AG08395 (cell line): Measurements from ENCODE around the gene WDR37.
"Not testable (repeated sequence)": the region's sequence is repeated elsewhere in the genome, so short reads cannot be mapped to it uniquely, and the experiment has no call there.

Experiments
- DNase-seq: peaks from one replicate; pipeline ENCODE4 v3.0.0; 2012; ENCODE audit warnings: mixed read lengths, low spot score

WDR37 gene

GRCh38 chr10:1153251-1153763 is 97.1 kb downstream of the WDR37 start:
- DNase-seq: no peak

GRCh38 chr10:1153805-1154351 is 97.7 kb downstream of the WDR37 start:
- no peak for DNase-seq

GRCh38 chr10:1154531-1155295 is 98.5 kb downstream of the WDR37 start:
- no peak for DNase-seq

- DNase-seq: no peak
Measured at GRCh38 chr10:1155791-1156615, 99.8 kb downstream of the WDR37 start.

- no peak for DNase-seq
Measured at GRCh38 chr10:1156616-1156886, 100.4 kb downstream of the WDR37 start.

- DNase-seq: no peak
Measured at GRCh38 chr10:1156921-1157614, 100.9 kb downstream of the WDR37 start.

GRCh38 chr10:1157615-1157933 is 101.4 kb downstream of the WDR37 start:
- no peak for DNase-seq

GRCh38 chr10:1158066-1158465 is 101.9 kb downstream of the WDR37 start:
- DNase-seq: no peak

GRCh38 chr10:1158536-1158935 is 102.4 kb downstream of the WDR37 start:
- not testable (repeated sequence) for DNase-seq

GRCh38 chr10:1159131-1160061 is 103.2 kb downstream of the WDR37 start:
- DNase-seq: no peak

- no peak for DNase-seq
Measured at GRCh38 chr10:1160561-1161314, 104.6 kb downstream of the WDR37 start.

GRCh38 chr10:1161315-1161673 is 105.1 kb downstream of the WDR37 start:
- not testable (repeated sequence) for DNase-seq

GRCh38 chr10:1162481-1163203 is 106.5 kb downstream of the WDR37 start:
- DNase-seq: no peak

GRCh38 chr10:1163204-1163660 is 107.0 kb downstream of the WDR37 start:
- no peak for DNase-seq

GRCh38 chr10:1163831-1164230 is 107.6 kb downstream of the WDR37 start:
- no peak for DNase-seq

GRCh38 chr10:1166101-1166827 is 110.1 kb downstream of the WDR37 start:
- no peak for DNase-seq

GRCh38 chr10:1166828-1167275 is 110.7 kb downstream of the WDR37 start:
- no peak for DNase-seq

- no peak for DNase-seq
Measured at GRCh38 chr10:1168763-1169162, 112.6 kb downstream of the WDR37 start.

- DNase-seq: no peak
Measured at GRCh38 chr10:1169186-1169885, 113.2 kb downstream of the WDR37 start.
